Smooth muscle cell (in vitro differentiated cells): ENCODE results near the gene CGA. TPM values are rescaled to one million over a fixed set of nuclear protein-coding genes. Genes with fewer than 3 reads are reported as not detected.

Experiments used
- DNase-seq: peaks from one replicate; lab custom pipeline; 2025; ENCODE audit not compliant: unreplicated experiment; lab: John Stamatoyannopoulos, UW
- H2AFZ ChIP-seq: fragments of 200-600 bp; sonication (generic); 2 replicates; pipeline ENCODE4 v1.6.0; 2016; ENCODE audit warnings: antibody characterized with exemption, low read depth, mild to moderate bottlenecking
- H3F3A ChIP-seq: fragments of 200-600 bp; sonication (generic); 2 replicates; pipeline ENCODE4 v1.6.0; 2017; ENCODE audit warnings: antibody characterized with exemption, low read depth
- H3K27ac ChIP-seq: fragments of 200-600 bp; sonication (generic); 2 replicates; pipeline ENCODE4 v1.5.1; 2016; ENCODE audit warnings: low read depth, mild to moderate bottlenecking
- H3K27me3 ChIP-seq: fragments of 200-600 bp; sonication (generic); 2 replicates; pipeline ENCODE4 v1.6.1; 2016; ENCODE audit warnings: low read depth, mild to moderate bottlenecking
- H3K36me3 ChIP-seq: fragments of 200-600 bp; sonication (generic); 2 replicates; pipeline ENCODE4 v1.5.1; 2016; ENCODE audit warnings: low read depth
- H3K4me1 ChIP-seq: fragments of 200-600 bp; sonication (generic); 2 replicates; pipeline ENCODE4 v1.5.1; 2016; ENCODE audit warnings: low read depth
- H3K4me2 ChIP-seq: fragments of 200-600 bp; sonication (generic); 2 replicates; pipeline ENCODE4 v1.6.0; 2016; ENCODE audit warnings: mild to moderate bottlenecking
- H3K4me3 ChIP-seq: fragments of 200-600 bp; sonication (generic); 2 replicates; pipeline ENCODE4 v1.5.1; 2016; ENCODE audit warnings: mild to moderate bottlenecking
- H3K79me2 ChIP-seq: fragments of 200-600 bp; sonication (generic); 2 replicates; pipeline ENCODE4 v1.6.0; 2016; ENCODE audit warnings: low read depth, mild to moderate bottlenecking
- H3K9ac ChIP-seq: fragments of 200-600 bp; sonication (generic); 2 replicates; pipeline ENCODE4 v1.6.0; 2016; ENCODE audit warnings: low read depth
- H3K9me3 ChIP-seq: fragments of 200-600 bp; sonication (generic); replicated peaks from 2 replicates; pipeline ENCODE4 v1.5.1; 2016; ENCODE audit warnings: low read depth
- H4K20me1 ChIP-seq: fragments of 200-600 bp; sonication (generic); 2 replicates; pipeline ENCODE4 v1.6.0; 2016; ENCODE audit warnings: low read depth
- WGBS: methylation state at CpG from one replicate; pipeline ENCODE4 v1.1.7; 2016; ENCODE audit warnings: low lambda C conversion rate; 5-methylcytosine and 5-hydroxymethylcytosine counted together
- polyA plus RNA-seq: library from polyadenylated mRNA; unstranded; fragments of >200 nt; fragmentation: Nextera tagmentation; extraction: Ambion mirVana; gene quantifications from 2 replicates; pipeline ENCODE4 v1.2.1, GENCODE V29; 2016
- total RNA-seq: library from RNA; depleted of rRNA; stranded (reverse); fragments of >200 nt; gene quantifications from 2 replicates; pipeline ENCODE4 v1.2.3, GENCODE V29; 2014
- TF ChIP-seq, protein P1 (sequence below): fragments of 200-600 bp; sonication (generic); IDR thresholded peaks from 2 replicates; pipeline ENCODE4 v1.5.1; 2017; ENCODE audit warnings: borderline replicate concordance, mild to moderate bottlenecking, antibody characterized with exemption; ENCODE audit not compliant: insufficient read depth, poor library complexity, severe bottlenecking

The CGA gene
- total and polyA plus RNA-seq, 2 experiments from 2014 or later: 0.30 to 5.5 TPM

DNA sequence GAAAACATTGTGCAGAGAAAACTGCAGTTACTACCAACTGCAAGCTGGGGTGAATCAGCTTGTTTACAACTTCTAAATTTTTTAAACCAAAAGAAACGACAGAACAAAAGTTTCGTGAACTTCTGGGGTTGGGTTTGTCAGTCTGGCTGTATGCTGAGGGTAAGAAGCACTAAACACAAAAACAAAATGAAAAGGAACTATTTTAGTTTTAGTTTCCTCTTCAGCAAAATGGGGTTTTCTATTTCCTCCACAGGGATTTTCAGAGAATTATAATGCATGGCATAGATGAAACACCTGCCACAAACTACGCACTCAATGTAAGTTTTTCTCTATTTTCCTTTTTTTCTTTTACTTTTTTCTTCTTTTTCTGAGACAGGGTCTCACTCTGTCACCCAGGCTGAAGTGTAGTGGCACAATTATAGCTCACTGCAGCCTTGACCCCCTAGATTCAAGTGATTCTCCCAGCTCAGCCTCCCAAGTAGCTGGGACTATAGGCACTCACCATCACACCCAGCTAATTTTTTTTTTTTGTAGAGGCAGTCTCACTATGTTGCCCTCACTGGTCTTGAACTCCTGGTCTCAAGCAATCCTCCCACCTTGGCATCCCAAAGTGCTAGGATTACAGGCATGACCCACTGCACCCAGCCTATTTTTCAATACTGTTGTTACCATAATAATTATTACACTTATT, 40.6 kb downstream of the CGA start:
- Histone ChIP-seq H3K4me2 (no peak overlapping the region), H3K79me2 (no peaks in the 10 kb centered on the region), H3F3A (no peaks in the 10 kb centered on the region), H3K27ac (no peak overlapping the region), H3K27me3 (peaks cover 13% of the 10 kb centered on the region), H4K20me1 (no peaks in the 10 kb centered on the region), H3K36me3 (no peaks in the 10 kb centered on the region), H2AFZ (no peak overlapping the region), H3K4me1 (no peaks in the 10 kb centered on the region), H3K4me3 (no peak overlapping the region), H3K9ac (no peak overlapping the region), H3K9me3 (no peaks in the 10 kb centered on the region)
- 88% methylated on average over 3 of the region's 3 CpGs for WGBS
- TF ChIP-seq, protein P1, sequence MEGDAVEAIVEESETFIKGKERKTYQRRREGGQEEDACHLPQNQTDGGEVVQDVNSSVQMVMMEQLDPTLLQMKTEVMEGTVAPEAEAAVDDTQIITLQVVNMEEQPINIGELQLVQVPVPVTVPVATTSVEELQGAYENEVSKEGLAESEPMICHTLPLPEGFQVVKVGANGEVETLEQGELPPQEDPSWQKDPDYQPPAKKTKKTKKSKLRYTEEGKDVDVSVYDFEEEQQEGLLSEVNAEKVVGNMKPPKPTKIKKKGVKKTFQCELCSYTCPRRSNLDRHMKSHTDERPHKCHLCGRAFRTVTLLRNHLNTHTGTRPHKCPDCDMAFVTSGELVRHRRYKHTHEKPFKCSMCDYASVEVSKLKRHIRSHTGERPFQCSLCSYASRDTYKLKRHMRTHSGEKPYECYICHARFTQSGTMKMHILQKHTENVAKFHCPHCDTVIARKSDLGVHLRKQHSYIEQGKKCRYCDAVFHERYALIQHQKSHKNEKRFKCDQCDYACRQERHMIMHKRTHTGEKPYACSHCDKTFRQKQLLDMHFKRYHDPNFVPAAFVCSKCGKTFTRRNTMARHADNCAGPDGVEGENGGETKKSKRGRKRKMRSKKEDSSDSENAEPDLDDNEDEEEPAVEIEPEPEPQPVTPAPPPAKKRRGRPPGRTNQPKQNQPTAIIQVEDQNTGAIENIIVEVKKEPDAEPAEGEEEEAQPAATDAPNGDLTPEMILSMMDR: no peak
- no peak for DNase-seq

DNA sequence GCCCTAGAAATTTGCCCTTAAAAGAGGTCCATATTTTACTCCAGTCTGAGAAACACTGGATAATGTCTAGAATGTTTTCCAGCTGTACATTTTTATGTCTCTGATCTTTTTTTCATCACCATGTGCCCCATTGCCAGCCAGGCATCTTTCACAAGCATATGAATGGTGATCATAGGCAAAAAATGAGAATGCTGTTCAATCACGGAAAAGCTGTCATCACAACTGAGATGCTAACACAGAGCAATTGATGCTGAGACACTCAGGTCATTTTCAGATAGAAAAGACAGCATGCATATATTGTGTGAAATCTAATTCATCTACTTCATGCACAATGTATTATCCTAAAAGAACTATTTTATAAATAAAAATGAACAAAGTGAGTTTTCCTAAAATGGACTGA, 41.6 kb downstream of the CGA start:
- Histone ChIP-seq H3K27ac (no peak overlapping the region), H3F3A (no peaks in the 10 kb centered on the region), H3K36me3 (no peaks in the 10 kb centered on the region), H3K4me1 (no peaks in the 10 kb centered on the region), H3K4me3 (no peak overlapping the region), H2AFZ (no peak overlapping the region), H3K4me2 (no peak overlapping the region), H3K79me2 (no peaks in the 10 kb centered on the region), H4K20me1 (no peaks in the 10 kb centered on the region), H3K9me3 (no peaks in the 10 kb centered on the region), H3K27me3 (peaks cover 13% of the 10 kb centered on the region), H3K9ac (no peak overlapping the region)
- 73% methylated on average over 1 of the region's 1 CpG for WGBS
- TF ChIP-seq, protein P1: no peak
- no peak for DNase-seq

GRCh38 chr6:87049779-87050178, 45.1 kb downstream of the CGA start:
- no peak overlapping the region for H3K4me3 ChIP-seq
- H3K36me3 ChIP-seq: no peaks in the 10 kb centered on the region
- TF ChIP-seq, protein P1: no peak
- H3K4me2 ChIP-seq: no peak overlapping the region
- no peaks in the 10 kb centered on the region for H3K79me2 ChIP-seq
- no peak overlapping the region for H3K9ac ChIP-seq
- H3K4me1 ChIP-seq: no peaks in the 10 kb centered on the region
- H3K9me3 ChIP-seq: no peaks in the 10 kb centered on the region
- no peaks in the 10 kb centered on the region for H3F3A ChIP-seq
- H2AFZ ChIP-seq: no peak overlapping the region
- no peak for DNase-seq
- H3K27ac ChIP-seq: no peak overlapping the region
- H3K27me3 ChIP-seq: peaks cover 17% of the 10 kb centered on the region
- WGBS: 87% methylated on average over 1 of the region's 1 CpG
- no peaks in the 10 kb centered on the region for H4K20me1 ChIP-seq

- WGBS: 61% methylated on average over 5 of the region's 5 CpGs
- Histone ChIP-seq H3F3A (no peaks in the 10 kb centered on the region), H3K4me1 (no peaks in the 10 kb centered on the region), H4K20me1 (no peaks in the 10 kb centered on the region), H3K36me3 (no peaks in the 10 kb centered on the region), H3K27ac (no peak overlapping the region), H3K9me3 (no peaks in the 10 kb centered on the region), H2AFZ (no peak overlapping the region), H3K4me3 (no peak overlapping the region), H3K79me2 (no peaks in the 10 kb centered on the region), H3K27me3 (peaks cover 4% of the 10 kb centered on the region), H3K4me2 (no peak overlapping the region), H3K9ac (no peak overlapping the region)
- TF ChIP-seq, protein P1: no peak
- no peak for DNase-seq
Observed at GRCh38 chr6:87045521-87046075, 49.3 kb downstream of the CGA start.
